Central memory CD8-positive, alpha-beta T cell (primary cell): ENCODE results near the gene BCAS4.

Experiments used
- ATAC-seq: fragments of 150-1000 bp; cut with Tn5 transposase; replicated peaks from 2 replicates; pipeline ENCODE4 v1.10.0; 2022; ENCODE audit warnings: mild to moderate bottlenecking, moderate FRiP score, moderate number of reproducible peaks; ENCODE audit not compliant: poor library complexity, severe bottlenecking; ENCODE audit errors: extremely low read depth
- DNase-seq, 2 donors: peaks; one replicate each; pipeline ENCODE4 v3.0.0; 2021; ENCODE audit warnings: low spot score in 2 of 2
- H3K27ac Mint-ChIP-seq: one replicate; pipeline ENCODE4 v1.8.0; 2022; ENCODE audit warnings: low read depth, mild to moderate bottlenecking, moderate library complexity, mixed read lengths
- H3K27me3 Mint-ChIP-seq: one replicate; pipeline ENCODE4 v1.8.0; 2022; ENCODE audit warnings: mixed read lengths
- H3K36me3 Mint-ChIP-seq: one replicate; pipeline ENCODE4 v1.8.0; 2022; ENCODE audit warnings: mild to moderate bottlenecking, moderate library complexity, mixed read lengths; ENCODE audit not compliant: insufficient read depth
- H3K4me1 Mint-ChIP-seq: one replicate; pipeline ENCODE4 v1.8.0; 2022; ENCODE audit warnings: mixed read lengths
- H3K4me3 Mint-ChIP-seq: one replicate; pipeline ENCODE4 v1.8.0; 2022; ENCODE audit warnings: mild to moderate bottlenecking, moderate library complexity, mixed read lengths
- H3K9me3 Mint-ChIP-seq: one replicate; pipeline ENCODE4 v1.8.0; 2022; ENCODE audit warnings: mixed read lengths

Gene BCAS4

DNA sequence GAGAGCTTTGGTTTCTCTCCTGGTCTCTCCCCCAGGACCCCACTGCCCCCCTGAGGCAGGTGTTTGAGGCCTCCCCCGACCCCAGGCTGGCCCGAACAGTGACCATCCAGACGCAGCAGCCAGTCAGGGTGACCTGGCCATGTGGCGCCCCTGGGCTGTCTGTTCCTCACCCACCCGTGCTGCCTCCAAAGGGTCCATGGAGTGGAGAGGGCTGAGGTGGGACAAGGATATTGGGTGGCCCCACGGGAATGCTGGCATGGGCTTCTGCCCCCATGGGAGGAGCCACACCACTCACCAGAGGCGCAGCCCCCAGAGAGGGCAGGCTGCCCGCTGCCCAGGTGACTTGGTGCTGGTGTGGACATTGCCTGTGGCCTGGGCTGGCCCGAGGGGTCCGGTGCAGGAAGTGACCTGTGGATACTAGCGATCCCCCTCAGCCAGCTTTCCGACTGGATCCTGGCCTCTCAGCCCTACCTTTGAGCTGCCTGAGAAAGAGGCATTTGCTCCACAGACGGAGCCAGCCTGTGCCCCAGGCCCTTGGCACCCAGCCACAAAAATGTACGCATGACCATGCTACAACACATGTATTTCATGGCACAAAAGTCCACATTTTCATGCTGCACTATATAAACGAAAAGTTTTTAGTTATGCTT, 50.8 kb downstream of the BCAS4 start:
- Mint-ChIP-seq H3K4me3 (no peak overlapping the region), H3K9me3 (no peaks in the 10 kb centered on the region), H3K27me3 (no peaks in the 10 kb centered on the region), H3K36me3 (peaks cover 5% of the 10 kb centered on the region), H3K27ac (no peak overlapping the region), H3K4me1 (peaks cover 7% of the 10 kb centered on the region)
- no peak for DNase-seq
- ATAC-seq: no peak

DNA sequence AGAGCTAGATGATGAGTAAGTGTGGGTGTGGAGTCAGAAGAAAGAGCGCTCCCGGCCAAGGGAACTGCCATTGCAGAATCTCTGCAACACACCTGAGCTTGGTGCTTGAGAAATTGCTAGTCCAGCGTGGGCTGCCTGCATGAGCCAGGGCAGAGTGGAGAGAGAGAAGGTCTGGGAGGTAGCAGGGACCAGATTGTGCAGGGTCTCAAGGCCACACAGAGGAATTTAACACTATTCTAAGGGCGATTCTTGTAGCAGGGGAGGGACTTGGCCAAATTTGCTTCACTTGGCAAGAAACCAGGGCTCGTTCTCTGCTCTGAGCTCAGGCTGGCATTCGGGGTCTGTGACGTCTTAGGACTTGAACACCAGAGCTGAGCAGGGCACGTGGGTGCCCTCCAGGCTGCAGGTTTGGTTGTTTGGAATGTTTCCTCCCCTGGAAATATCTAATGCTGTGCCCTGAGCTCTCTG, 53.5 kb downstream of the BCAS4 start:
- H3K9me3 Mint-ChIP-seq: no peaks in the 10 kb centered on the region
- peaks cover 7% of the 10 kb centered on the region for H3K4me1 Mint-ChIP-seq
- no peak for DNase-seq
- peaks cover 2% of the 10 kb centered on the region for H3K36me3 Mint-ChIP-seq
- H3K27ac Mint-ChIP-seq: peak overlapping the region; percentile 40
- no peak overlapping the region for H3K4me3 Mint-ChIP-seq
- ATAC-seq: no peak
- no peaks in the 10 kb centered on the region for H3K27me3 Mint-ChIP-seq

DNA sequence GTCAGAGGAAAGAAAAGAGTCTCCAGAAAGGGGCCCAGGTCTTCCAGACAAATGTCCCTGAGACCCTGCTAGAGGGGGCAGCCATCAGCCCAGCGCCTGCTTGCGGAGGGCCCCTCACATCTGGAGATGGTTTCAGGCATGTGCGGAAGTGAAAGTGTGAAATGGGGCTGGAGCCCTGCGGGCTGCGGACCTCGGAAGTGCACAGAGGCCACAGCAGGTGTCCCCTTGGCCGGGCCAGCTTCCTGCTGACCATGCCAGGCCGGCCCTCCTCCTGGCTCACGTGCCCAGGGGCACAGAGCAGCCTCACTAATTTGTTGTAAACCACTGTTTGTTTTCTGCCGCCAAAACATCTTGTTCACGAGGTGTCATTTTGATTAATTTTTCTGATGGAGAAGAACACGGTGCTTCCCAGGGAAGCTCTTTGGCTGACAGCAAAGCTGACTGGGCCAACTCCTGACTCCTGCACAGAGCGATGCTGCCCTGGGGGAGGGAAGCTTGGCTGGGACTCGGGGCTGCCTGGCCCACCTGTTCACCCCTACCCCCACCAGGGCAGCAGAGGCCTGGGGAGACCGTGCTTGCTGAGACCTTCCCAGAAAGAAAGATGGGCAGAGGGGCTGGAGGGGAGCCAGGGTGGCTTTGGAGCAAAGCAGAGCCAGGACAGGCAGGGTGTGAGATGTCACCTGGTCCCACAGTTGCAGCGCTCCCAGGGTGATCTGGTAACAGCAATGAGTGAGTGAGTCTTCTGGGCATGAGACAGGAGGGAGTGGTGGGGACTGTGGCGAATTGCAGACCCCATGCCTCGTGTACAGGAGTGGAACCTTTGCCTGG, 54.2 kb downstream of the BCAS4 start:
- Mint-ChIP-seq H3K27ac (peak overlapping the region; percentile 56), H3K4me1 (peaks cover 7% of the 10 kb centered on the region), H3K9me3 (no peaks in the 10 kb centered on the region), H3K4me3 (no peak overlapping the region), H3K36me3 (no peaks in the 10 kb centered on the region), H3K27me3 (no peaks in the 10 kb centered on the region)
- ATAC-seq (no peak), DNase-seq (no peak)

DNA sequence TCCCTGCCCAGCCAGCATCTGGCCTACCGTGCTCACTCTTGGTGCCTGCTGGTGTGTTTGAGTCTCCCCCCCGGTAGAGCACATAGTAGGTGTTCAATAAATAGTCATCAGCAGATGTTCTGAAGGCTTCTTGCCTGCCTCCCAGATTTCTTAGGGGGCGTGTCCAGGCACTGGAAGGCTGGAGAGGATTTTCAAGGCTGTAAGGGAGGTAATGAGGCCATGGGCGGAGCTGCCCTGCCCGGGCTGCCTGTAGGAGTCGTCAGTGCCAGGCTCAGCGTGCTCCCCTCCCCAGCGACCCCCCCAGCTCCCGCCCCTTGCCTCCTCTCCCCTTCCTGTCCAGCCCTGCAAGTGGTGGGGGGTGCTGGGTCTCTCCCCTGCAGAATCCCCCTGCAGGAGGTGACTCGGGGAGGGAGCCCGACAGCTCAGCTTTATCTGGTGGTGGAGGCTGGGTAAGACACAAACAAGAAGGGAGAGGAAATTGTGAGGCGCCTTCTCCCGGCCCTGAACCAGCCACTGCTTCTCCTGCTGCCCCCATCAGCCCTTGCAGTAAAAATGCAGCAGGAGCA, 55.9 kb downstream of the BCAS4 start:
- no peaks in the 10 kb centered on the region for H3K36me3 Mint-ChIP-seq
- DNase-seq (no peak), ATAC-seq (no peak)
- no peaks in the 10 kb centered on the region for H3K27me3 Mint-ChIP-seq
- H3K4me3 Mint-ChIP-seq: no peak overlapping the region
- no peaks in the 10 kb centered on the region for H3K9me3 Mint-ChIP-seq
- no peak overlapping the region for H3K27ac Mint-ChIP-seq
- H3K4me1 Mint-ChIP-seq: no peaks in the 10 kb centered on the region

DNA sequence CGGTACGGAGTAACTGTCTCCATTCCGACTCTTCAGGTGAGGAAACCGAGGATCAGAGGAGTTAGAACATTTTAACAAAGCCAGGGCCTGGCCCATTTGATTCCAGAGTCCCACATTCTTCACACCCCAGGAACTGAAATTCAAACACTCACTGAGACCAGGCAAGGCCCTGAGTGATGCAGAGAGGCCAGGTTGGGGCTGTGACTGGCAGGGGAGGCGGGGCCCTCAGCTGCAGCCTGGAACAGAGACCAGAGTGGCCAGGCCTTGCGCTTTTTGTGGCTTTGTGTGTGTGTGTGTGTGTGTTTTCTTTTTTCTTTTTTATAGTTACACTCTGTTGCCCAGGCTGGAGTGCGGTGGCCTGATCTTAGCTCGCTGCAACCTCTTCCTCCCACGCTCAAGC, 57.2 kb downstream of the BCAS4 start:
- ATAC-seq (no peak), DNase-seq (no peak)
- H3K4me3 Mint-ChIP-seq: no peak overlapping the region
- H3K36me3 Mint-ChIP-seq: no peaks in the 10 kb centered on the region
- no peaks in the 10 kb centered on the region for H3K4me1 Mint-ChIP-seq
- no peaks in the 10 kb centered on the region for H3K9me3 Mint-ChIP-seq
- H3K27me3 Mint-ChIP-seq: no peaks in the 10 kb centered on the region
- no peak overlapping the region for H3K27ac Mint-ChIP-seq

DNA sequence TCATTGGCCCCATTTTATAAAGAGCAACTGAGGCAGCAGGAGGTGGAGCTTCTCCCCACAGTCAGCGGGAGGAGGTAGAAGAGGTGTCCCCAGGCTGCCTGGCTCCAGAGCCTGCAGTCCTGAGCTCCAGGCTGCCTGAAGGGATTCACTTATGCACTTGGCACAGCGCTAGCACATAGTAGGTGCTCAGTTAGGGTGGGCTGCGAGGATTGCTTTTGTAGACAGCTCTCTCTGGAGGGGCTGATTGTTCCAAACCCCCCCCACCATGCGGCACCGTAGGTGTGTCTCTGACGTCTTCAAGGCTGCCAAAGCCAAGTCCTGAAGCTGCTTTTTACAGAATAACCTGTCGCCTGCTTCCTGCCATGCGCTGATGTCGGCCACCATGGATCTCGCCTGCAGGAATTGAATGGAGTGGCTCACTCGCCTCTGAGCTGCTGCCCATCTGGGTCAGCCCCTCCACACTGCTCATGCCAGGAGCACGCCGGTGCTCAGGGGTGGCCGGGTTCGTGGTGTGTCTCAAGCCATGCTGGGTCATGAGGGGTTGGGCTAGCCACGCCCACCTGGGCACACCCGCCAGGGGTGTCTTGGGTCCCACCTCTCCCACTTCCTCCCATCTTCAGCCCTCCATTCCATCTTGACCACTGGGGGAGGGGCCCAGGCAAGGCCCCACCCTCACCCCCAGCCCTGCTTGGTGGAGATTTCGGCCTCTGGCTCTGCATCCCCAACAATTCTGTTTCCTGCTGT, 59.8 kb downstream of the BCAS4 start:
- DNase-seq (no peak), ATAC-seq (no peak)
- Mint-ChIP-seq H3K27ac (no peak overlapping the region), H3K4me3 (no peak overlapping the region), H3K36me3 (no peaks in the 10 kb centered on the region), H3K4me1 (no peaks in the 10 kb centered on the region), H3K9me3 (no peaks in the 10 kb centered on the region), H3K27me3 (no peaks in the 10 kb centered on the region)

DNA sequence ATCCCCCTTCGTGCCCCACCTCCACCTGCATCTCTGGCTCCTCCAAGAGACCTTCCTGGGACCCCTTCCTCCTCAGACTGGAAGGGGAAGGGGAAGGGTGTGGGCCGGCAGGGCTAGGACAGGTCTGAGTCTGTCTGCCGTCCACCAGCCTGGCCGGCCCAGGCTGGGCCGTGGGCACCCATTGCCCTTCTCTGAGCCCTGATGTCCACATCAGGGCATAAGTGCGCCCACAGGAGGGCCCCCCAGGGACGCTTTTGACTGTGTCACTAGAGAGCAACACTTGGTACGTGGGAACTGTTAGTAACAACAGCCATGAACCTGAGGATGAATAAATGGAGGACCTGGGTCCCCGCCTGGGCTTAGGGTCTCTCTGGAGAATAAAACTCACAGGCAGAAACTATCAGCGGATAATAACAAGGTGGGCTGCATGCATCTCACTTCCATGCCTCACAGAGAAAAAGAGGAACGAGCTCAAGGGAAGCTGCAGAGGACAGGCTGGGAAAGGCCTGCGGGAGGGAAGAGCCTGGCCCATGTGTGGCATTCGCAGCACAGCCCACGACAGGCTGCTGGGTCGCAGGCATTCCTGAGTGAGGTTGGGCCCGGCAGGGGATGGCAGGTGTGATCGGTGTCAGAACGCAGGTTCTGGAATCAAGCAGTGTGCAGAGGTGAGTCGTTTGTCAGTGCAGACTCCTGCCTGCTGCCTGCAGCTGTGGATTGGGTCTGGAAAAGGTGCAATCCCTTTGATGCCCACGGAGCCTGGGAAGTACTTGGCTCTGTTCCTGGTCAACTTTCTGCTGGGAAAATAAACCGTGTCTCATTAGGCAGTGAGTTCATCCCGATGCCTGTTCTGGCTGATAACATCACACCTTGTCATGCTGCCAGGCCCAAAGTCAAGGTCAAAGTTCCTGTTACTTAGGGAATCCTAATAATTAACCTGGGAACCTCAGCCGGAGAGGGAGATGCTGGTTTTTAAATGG, 60.9 kb downstream of the BCAS4 start:
- no peak for DNase-seq
- H3K27ac Mint-ChIP-seq: no peak overlapping the region

DNA sequence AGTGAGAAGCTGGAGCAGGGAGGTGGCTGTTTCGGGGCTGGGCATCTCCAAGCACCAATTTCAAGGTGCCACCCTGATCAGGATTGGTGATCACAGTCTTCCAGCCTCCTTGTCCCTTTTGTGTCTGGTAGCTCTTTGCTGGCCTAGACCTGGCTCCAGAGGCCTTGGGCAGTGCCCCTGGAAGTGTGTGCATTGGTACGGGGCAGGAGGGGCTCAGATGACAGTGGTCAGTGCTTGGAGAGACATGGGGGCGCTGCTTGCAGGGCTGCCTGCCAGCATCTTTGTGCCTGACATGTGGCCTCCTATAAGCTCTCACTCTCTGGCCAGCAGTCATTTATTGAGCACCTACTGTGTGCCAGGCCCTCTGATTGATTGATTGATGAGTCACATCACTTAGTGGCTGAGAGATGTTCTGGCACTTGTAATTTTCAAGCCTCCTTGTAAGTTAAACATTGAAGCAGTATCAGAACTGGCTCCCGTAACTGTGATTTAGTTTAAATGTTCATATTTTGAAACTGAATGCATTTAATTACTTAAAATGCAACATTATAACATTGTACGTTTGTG, 61.7 kb downstream of the BCAS4 start:
- H3K4me3 Mint-ChIP-seq: no peak overlapping the region

More for the DNA sequence above, 60.9 kb downstream of the BCAS4 start:
- Mint-ChIP-seq H3K4me1 (no peaks in the 10 kb centered on the region), H3K9me3 (no peaks in the 10 kb centered on the region), H3K36me3 (no peaks in the 10 kb centered on the region), H3K27me3 (no peaks in the 10 kb centered on the region), H3K4me3 (no peak overlapping the region)
- no peak for ATAC-seq

DNA sequence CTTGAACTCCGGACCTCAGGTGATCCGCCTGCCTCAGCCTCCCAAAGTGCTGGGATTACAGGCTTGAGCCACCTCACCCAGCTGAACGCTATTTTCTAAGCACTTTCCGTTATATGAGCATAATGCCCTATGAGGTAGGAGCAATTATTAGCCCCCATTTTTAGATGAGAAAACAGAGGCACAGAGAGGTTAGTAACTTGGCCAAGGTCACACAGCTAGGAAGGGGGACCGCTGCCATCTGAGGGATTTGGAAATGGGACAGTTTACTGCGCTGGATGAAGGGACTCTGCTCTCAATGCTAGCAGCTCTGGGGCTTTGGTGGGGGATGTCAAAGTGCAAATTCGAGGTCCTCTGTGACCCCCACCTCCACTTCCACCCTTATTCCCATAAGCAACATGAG, 62.5 kb downstream of the BCAS4 start:
- Mint-ChIP-seq H3K27me3 (no peaks in the 10 kb centered on the region), H3K4me3 (no peak overlapping the region), H3K27ac (no peak overlapping the region), H3K9me3 (no peaks in the 10 kb centered on the region), H3K4me1 (no peaks in the 10 kb centered on the region), H3K36me3 (no peaks in the 10 kb centered on the region)
- no peak for ATAC-seq
- DNase-seq: no peak

More for the DNA sequence above, 61.7 kb downstream of the BCAS4 start:
- H3K36me3 Mint-ChIP-seq: no peaks in the 10 kb centered on the region
- no peak overlapping the region for H3K27ac Mint-ChIP-seq
- no peaks in the 10 kb centered on the region for H3K9me3 Mint-ChIP-seq
- DNase-seq: no peak
- H3K4me1 Mint-ChIP-seq: no peaks in the 10 kb centered on the region
- no peaks in the 10 kb centered on the region for H3K27me3 Mint-ChIP-seq
- ATAC-seq: no peak

DNA sequence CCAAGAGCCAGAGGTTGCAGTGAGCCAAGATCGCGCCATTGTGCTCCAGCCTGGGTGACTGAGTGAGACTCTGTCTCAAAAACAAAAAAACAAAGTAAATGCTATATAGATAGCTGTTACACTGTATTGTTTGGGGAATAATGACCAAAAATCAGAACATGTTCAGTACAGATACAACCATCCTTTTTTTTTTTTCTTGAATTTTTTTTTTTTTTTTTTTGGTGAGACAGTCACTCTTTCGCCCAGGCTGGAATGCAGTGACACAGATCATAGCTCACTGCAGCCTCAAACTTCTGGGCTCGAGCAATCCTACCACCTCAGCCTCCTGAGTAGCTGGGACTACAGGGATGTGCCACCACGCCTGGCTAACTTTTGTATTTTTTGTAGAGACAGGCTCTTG, 63.7 kb downstream of the BCAS4 start:
- DNase-seq (no peak), ATAC-seq (no peak)
- no peak overlapping the region for H3K27ac Mint-ChIP-seq
- H3K4me1 Mint-ChIP-seq: no peaks in the 10 kb centered on the region
- no peak overlapping the region for H3K4me3 Mint-ChIP-seq
- no peaks in the 10 kb centered on the region for H3K36me3 Mint-ChIP-seq
- no peaks in the 10 kb centered on the region for H3K9me3 Mint-ChIP-seq
- H3K27me3 Mint-ChIP-seq: no peaks in the 10 kb centered on the region

DNA sequence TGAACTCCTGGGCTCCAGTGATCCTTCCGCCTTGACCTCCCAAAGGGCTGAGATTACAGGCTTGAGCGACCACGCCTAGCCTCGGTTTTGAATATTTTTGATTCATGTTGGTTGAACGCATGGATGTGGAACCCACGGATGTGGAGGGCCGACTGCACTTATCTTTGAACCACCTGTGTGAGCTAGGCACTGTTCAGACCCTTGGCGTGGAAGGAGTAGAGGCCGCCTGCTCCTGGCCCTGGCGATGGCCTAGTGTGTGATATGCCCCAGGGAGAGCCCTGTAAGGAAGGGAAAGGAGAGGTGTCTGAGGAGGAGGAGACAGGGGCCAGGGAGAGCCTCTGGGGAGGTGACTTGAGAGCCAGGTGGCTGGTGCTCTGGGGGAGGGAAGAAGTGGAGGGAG, 64.3 kb downstream of the BCAS4 start:
- ATAC-seq: no peak
- H3K9me3 Mint-ChIP-seq: no peaks in the 10 kb centered on the region
- no peak for DNase-seq
- H3K4me3 Mint-ChIP-seq: no peak overlapping the region
- H3K27ac Mint-ChIP-seq: no peak overlapping the region
- H3K36me3 Mint-ChIP-seq: no peaks in the 10 kb centered on the region
- H3K27me3 Mint-ChIP-seq: no peaks in the 10 kb centered on the region
- H3K4me1 Mint-ChIP-seq: no peaks in the 10 kb centered on the region
